ENCODE data around the gene RAG1.

RAG1 gene

DNA sequence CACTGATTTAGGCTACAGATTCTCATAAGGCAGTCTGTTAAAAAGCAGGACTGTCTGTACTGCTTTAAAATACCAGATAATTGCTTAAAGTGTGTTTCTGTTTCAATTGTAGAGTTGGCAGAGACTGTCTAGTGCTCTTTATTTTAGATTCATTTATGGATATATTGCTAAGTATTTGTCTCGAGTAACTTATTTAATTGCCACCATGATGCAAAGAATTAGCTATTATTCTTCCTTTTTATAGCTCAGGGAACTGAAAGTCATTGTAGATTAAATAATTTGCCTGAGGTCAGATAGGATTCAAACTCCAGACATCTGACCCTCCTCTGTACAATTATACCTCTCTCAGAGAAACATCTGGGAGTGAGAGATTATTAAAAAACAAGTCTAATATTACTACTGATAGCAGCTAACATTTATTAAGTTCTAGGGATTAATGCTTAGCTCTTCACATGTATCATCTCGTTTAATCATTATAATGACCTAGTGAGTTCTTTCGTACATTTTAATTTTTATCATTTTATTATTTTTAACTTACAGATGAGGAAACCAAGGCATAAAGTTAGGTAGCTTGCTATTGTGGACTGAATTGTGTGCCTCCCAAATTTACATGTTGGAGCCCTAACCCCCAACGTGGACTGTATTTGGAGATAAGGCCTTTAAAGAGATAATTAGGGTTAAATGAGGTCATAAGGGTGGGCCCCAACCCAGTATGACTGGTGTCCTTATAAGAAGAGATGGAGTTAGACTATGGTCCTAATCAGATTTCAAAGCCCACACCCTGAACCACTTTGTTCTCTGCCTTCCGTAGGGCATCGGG, 49.9 kb downstream of the RAG1 start:
- TF ChIP-seq, protein P1, sequence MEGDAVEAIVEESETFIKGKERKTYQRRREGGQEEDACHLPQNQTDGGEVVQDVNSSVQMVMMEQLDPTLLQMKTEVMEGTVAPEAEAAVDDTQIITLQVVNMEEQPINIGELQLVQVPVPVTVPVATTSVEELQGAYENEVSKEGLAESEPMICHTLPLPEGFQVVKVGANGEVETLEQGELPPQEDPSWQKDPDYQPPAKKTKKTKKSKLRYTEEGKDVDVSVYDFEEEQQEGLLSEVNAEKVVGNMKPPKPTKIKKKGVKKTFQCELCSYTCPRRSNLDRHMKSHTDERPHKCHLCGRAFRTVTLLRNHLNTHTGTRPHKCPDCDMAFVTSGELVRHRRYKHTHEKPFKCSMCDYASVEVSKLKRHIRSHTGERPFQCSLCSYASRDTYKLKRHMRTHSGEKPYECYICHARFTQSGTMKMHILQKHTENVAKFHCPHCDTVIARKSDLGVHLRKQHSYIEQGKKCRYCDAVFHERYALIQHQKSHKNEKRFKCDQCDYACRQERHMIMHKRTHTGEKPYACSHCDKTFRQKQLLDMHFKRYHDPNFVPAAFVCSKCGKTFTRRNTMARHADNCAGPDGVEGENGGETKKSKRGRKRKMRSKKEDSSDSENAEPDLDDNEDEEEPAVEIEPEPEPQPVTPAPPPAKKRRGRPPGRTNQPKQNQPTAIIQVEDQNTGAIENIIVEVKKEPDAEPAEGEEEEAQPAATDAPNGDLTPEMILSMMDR (IDR thresholded peaks at IDR 0.05; ENCODE audit: borderline replicate concordance, insufficient read depth, low read depth, low read length), result no peak
- no peak overlapping the region for H3K4me3 ChIP-seq (ENCODE audit: low read depth, low read length)

DNA sequence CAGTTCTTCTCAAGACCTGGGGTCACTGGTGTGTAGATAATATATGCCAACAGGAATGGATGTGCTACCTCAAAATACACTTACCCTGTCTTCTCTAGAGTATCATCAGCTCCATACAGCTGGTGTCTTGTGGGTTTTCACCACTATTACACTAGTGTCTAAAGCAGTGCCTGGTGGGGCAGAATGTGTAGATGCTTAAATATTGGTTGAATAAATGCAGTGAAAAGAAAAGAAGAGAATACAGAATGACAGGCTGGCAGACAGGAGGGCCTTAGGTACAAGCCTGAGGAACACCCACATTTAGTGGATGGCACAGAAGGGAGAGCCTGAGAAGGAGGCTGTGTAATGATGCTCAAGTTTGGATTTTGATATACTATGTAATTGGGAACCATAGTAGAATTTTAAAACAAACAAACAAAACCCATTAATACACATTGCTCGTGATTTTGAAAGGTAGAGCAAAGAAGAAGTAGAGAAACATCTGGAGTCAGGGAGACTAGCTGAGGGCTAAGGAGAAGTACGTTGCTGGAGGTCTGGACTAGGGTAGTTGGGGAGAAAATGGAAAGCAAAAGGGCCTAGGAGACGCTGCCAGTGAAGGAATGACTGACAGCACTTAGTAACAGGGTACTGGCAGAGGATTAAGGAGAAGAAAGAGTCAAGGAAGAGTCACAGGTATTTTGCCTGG, 50.7 kb downstream of the RAG1 start:
- TF ChIP-seq, protein P1 (IDR thresholded peaks at IDR 0.05; ENCODE audit: borderline replicate concordance, insufficient read depth, low read depth, low read length), result no peak
- H3K4me3 ChIP-seq (ENCODE audit: low read depth, low read length), result no peak overlapping the region

DNA sequence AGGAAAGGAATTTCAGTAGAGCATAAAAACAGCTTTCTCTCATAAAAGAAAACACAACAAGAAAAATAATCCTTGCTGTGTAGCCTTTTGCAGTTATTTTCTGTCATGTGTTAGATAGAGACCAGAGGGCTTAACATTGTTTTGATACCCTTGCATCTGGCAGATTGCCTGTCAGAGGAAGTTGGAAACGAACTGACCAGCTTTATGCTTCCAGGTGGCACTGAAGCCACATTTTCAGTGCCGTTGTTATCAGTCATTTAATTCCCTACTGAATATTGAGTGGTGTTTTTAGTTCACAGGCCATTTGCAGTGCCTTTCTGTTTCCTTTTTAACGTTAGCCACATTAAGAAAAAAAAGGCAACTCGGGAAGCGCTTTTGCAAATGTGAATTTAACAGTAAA, 51.7 kb downstream of the RAG1 start:
- no peak overlapping the region for H3K4me3 ChIP-seq (ENCODE audit: low read depth, low read length)
- TF ChIP-seq, protein P1 (IDR thresholded peaks at IDR 0.05; ENCODE audit: borderline replicate concordance, insufficient read depth, low read depth, low read length), result no peak

DNA sequence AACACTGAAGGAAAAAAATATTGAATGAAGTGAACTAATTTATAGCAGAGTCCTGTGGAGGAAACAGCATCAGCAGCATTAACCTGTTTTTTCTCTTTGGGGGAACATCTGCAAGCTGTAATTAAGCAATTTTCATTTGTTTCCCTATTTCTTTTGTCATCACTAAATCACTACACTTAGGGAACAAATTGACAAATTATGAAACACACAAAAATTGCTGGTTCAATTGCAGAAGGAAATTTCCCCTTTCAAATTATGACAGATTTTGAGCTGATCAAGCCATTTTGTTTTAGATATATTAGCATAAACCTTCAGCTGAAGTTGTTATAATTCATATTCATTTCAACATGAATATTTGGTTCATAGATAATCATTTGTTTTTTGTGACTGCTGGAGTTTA, 52.4 kb downstream of the RAG1 start:
- H3K4me3 ChIP-seq (ENCODE audit: low read depth, low read length), result no peak overlapping the region
- TF ChIP-seq, protein P1 (IDR thresholded peaks at IDR 0.05; ENCODE audit: borderline replicate concordance, insufficient read depth, low read depth, low read length), result no peak

DNA sequence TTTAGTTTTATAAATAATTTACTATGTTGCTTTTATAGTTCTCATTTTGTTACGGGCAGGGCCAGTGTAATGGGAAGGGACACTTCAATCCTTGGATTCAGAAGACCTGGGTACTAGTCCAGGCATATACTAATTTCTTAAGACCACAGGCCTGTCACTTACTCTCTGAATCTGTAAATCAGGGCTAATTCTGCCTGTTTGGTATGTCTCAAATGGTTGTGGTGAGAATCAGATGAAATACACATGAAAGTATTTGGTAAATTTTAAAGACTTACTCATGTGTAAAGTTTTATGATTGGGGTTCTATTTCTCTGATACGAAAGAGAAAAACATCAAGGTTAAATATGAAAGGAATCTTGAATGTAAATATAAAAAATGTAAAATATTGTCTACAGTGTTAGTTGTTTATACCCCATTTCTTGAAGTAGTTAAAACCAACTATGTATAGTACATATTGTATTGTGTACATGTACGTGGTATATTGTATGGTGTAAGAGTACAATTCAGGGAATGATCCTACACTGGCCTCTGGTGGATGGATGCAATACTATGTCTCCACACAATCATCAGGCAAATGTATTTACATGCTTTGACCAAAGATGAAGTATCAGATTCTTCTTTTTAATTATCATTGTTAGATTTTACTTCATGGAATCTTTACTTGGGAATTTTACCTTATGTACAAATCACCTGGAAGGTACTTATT, 54.8 kb downstream of the RAG1 start:
- no peak overlapping the region for H3K4me3 ChIP-seq (ENCODE audit: low read depth, low read length)
- TF ChIP-seq, protein P1 (IDR thresholded peaks at IDR 0.05; ENCODE audit: borderline replicate concordance, insufficient read depth, low read depth, low read length), result peak; percentile 44; the same call in 1 of the 2 replicates

DNA sequence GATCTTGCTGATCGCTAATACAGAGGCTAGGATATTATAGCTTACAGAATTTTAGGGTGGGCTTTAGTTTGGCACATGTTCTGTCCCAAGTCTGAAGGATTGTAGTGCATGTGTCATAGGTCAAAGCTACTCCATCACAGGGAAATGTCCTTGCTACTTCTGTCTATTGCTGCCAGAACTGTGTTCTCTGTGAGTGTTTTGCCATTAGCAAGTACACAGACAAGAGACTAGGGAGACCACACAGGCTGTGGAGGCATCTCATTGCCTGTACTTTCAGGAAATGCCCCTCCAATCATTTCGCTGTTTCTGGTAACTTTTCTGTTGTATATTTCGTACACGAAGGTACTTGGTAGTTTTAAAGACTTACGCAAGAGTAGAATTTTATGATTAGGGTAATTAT, 55.7 kb downstream of the RAG1 start:
- TF ChIP-seq, protein P1 (IDR thresholded peaks at IDR 0.05; ENCODE audit: borderline replicate concordance, insufficient read depth, low read depth, low read length), result no peak
- H3K4me3 ChIP-seq (ENCODE audit: low read depth, low read length), result no peak overlapping the region
